ENCODE data around the gene LRBA.

LRBA gene

GRCh38 chr4:150875367-150875766 lies 139.7 kb downstream of the LRBA start:
- no peak for FAIRE-seq
- no peak for DNase-seq (ENCODE audit: insufficient read length)
- TF ChIP-seq POLR2AphosphoS5 (IDR thresholded peaks at IDR 0.05; ENCODE audit: low read depth, low read length), result no peak
- TF ChIP-seq TAF1 (IDR thresholded peaks at IDR 0.05; ENCODE audit: borderline replicate concordance, low read depth, low read length), result no peak
- no peak for TF ChIP-seq POLR2A (IDR thresholded peaks at IDR 0.05; ENCODE audit: low read depth, low read length)

GRCh38 chr4:150874338-150875226 lies 140.5 kb downstream of the LRBA start:
- no peak for TF ChIP-seq TAF1 (IDR thresholded peaks at IDR 0.05; ENCODE audit: borderline replicate concordance, low read depth, low read length)
- TF ChIP-seq POLR2A (IDR thresholded peaks at IDR 0.05; ENCODE audit: low read depth, low read length), result no peak
- no peak for TF ChIP-seq POLR2AphosphoS5 (IDR thresholded peaks at IDR 0.05; ENCODE audit: low read depth, low read length)
- no peak for FAIRE-seq
- DNase-seq (ENCODE audit: insufficient read length), result no peak

- peak; percentile 8 for DNase-seq (ENCODE audit: insufficient read length)
- TF ChIP-seq POLR2A (IDR thresholded peaks at IDR 0.05; ENCODE audit: low read depth, low read length) (no peak), TAF1 (IDR thresholded peaks at IDR 0.05; ENCODE audit: borderline replicate concordance, low read depth, low read length) (no peak), POLR2AphosphoS5 (IDR thresholded peaks at IDR 0.05; ENCODE audit: low read depth, low read length) (no peak)
- FAIRE-seq, result peak; percentile 85
Measured at GRCh38 chr4:150867148-150867547, 147.9 kb downstream of the LRBA start.

GRCh38 chr4:150863456-150863855 lies 151.6 kb downstream of the LRBA start:
- FAIRE-seq, result no peak
- no peak for DNase-seq (ENCODE audit: insufficient read length)
- TF ChIP-seq POLR2A (IDR thresholded peaks at IDR 0.05; ENCODE audit: low read depth, low read length) (no peak), POLR2AphosphoS5 (IDR thresholded peaks at IDR 0.05; ENCODE audit: low read depth, low read length) (no peak), TAF1 (IDR thresholded peaks at IDR 0.05; ENCODE audit: borderline replicate concordance, low read depth, low read length) (no peak)

- FAIRE-seq, result no peak
- DNase-seq (ENCODE audit: insufficient read length), result no peak
Measured at GRCh38 chr4:150862829-150863228, 152.3 kb downstream of the LRBA start.

GRCh38 chr4:150859453-150859852 lies 155.6 kb downstream of the LRBA start:
- no peak for FAIRE-seq
- TF ChIP-seq POLR2AphosphoS5 (IDR thresholded peaks at IDR 0.05; ENCODE audit: low read depth, low read length) (no peak), TAF1 (IDR thresholded peaks at IDR 0.05; ENCODE audit: borderline replicate concordance, low read depth, low read length) (no peak), POLR2A (IDR thresholded peaks at IDR 0.05; ENCODE audit: low read depth, low read length) (no peak)

More at GRCh38 chr4:150862829-150863228, 152.3 kb downstream of the LRBA start:
- TF ChIP-seq TAF1 (IDR thresholded peaks at IDR 0.05; ENCODE audit: borderline replicate concordance, low read depth, low read length), result no peak
- TF ChIP-seq POLR2A (IDR thresholded peaks at IDR 0.05; ENCODE audit: low read depth, low read length), result no peak
- no peak for TF ChIP-seq POLR2AphosphoS5 (IDR thresholded peaks at IDR 0.05; ENCODE audit: low read depth, low read length)

GRCh38 chr4:150855981-150856510 lies 159.0 kb downstream of the LRBA start:
- DNase-seq (ENCODE audit: insufficient read length) (no peak), FAIRE-seq (no peak)
- no peak for TF ChIP-seq POLR2AphosphoS5 (IDR thresholded peaks at IDR 0.05; ENCODE audit: low read depth, low read length)
- TF ChIP-seq TAF1 (IDR thresholded peaks at IDR 0.05; ENCODE audit: borderline replicate concordance, low read depth, low read length), result no peak
- TF ChIP-seq POLR2A (IDR thresholded peaks at IDR 0.05; ENCODE audit: low read depth, low read length), result no peak

More at GRCh38 chr4:150859453-150859852, 155.6 kb downstream of the LRBA start:
- no peak for DNase-seq (ENCODE audit: insufficient read length)

GRCh38 chr4:150854600-150854999 lies 160.5 kb downstream of the LRBA start:
- TF ChIP-seq POLR2AphosphoS5 (IDR thresholded peaks at IDR 0.05; ENCODE audit: low read depth, low read length), result no peak
- FAIRE-seq (no peak), DNase-seq (ENCODE audit: insufficient read length) (no peak)

- DNase-seq (ENCODE audit: insufficient read length) (no peak), FAIRE-seq (no peak)
- TF ChIP-seq TAF1 (IDR thresholded peaks at IDR 0.05; ENCODE audit: borderline replicate concordance, low read depth, low read length), result no peak
- TF ChIP-seq POLR2A (IDR thresholded peaks at IDR 0.05; ENCODE audit: low read depth, low read length), result no peak
- no peak for TF ChIP-seq POLR2AphosphoS5 (IDR thresholded peaks at IDR 0.05; ENCODE audit: low read depth, low read length)
Measured at GRCh38 chr4:150853882-150854281, 161.2 kb downstream of the LRBA start.

GRCh38 chr4:150852216-150852615 lies 162.9 kb downstream of the LRBA start:
- DNase-seq (ENCODE audit: insufficient read length) (no peak), FAIRE-seq (no peak)
- TF ChIP-seq POLR2A (IDR thresholded peaks at IDR 0.05; ENCODE audit: low read depth, low read length) (no peak), TAF1 (IDR thresholded peaks at IDR 0.05; ENCODE audit: borderline replicate concordance, low read depth, low read length) (no peak), POLR2AphosphoS5 (IDR thresholded peaks at IDR 0.05; ENCODE audit: low read depth, low read length) (no peak)

- FAIRE-seq, result no peak
- no peak for DNase-seq (ENCODE audit: insufficient read length)
- TF ChIP-seq POLR2A (IDR thresholded peaks at IDR 0.05; ENCODE audit: low read depth, low read length), result no peak
- TF ChIP-seq POLR2AphosphoS5 (IDR thresholded peaks at IDR 0.05; ENCODE audit: low read depth, low read length), result no peak
- no peak for TF ChIP-seq TAF1 (IDR thresholded peaks at IDR 0.05; ENCODE audit: borderline replicate concordance, low read depth, low read length)
Measured at GRCh38 chr4:150849016-150849415, 166.1 kb downstream of the LRBA start.

GRCh38 chr4:150828159-150828558 lies 186.9 kb downstream of the LRBA start:
- TF ChIP-seq POLR2AphosphoS5 (IDR thresholded peaks at IDR 0.05; ENCODE audit: low read depth, low read length) (no peak), POLR2A (IDR thresholded peaks at IDR 0.05; ENCODE audit: low read depth, low read length) (no peak), TAF1 (IDR thresholded peaks at IDR 0.05; ENCODE audit: borderline replicate concordance, low read depth, low read length) (no peak)
- DNase-seq (ENCODE audit: insufficient read length), result peak; percentile 9
- peak; percentile 93 for FAIRE-seq

Data from GM12892 (cell line).